ENCODE results near the gene KCNH3. TPM values are rescaled to one million over a fixed set of nuclear protein-coding genes. Genes with fewer than 3 reads are reported as not detected.

Gene KCNH3
- total and polyA plus RNA-seq, 2 experiments from 2014 or later = 0.21 to 0.52 TPM

DNA sequence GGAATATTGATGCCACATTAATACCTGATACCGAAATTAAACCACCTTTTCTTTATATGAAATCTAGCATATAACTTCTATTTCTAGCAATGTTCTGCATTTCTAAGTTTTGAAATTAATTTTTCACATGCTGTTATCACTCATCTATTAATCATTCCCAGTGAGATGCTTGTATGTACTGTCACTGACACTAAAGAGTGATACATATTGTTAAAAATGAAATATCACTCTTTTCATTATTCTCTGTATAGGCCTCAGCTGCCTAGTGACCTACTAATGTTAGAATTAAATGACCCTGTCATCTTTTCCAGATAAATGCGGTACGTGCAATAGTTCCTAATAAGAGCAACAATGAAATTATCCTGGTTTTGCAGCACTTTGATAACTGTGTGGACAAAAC lies 49.7 kb upstream of the KCNH3 start:
- no peaks in the 10 kb centered on the region for H3K9me2 ChIP-seq (ENCODE audit: insufficient read depth)
- Mint-ChIP-seq H3K36me3 (ENCODE audit: low read depth) (peaks cover 9% of the 10 kb centered on the region; the same call in 1 of the 3 replicates), H3K9me3 (no peaks in the 10 kb centered on the region), H3K4me1 (peaks cover 30% of the 10 kb centered on the region), H3K27ac (no peak overlapping the region), H3K4me3 (no peak overlapping the region), H3K27me3 (ENCODE audit: insufficient read depth, low read depth, poor library complexity) (peaks cover 8% of the 10 kb centered on the region)
- no peaks in the 10 kb centered on the region for H3F3A ChIP-seq (replicated peaks; ENCODE audit: low read depth)
- H3K4me1 ChIP-seq (ENCODE audit: insufficient read depth) = peaks cover 21% of the 10 kb centered on the region
- no peaks in the 10 kb centered on the region for H3K79me2 ChIP-seq (replicated peaks; ENCODE audit: insufficient read depth)
- ATAC-seq = no peak
- H3K27me3 ChIP-seq (ENCODE audit: insufficient read depth) = no peaks in the 10 kb centered on the region
- DNase-seq (ENCODE audit: low spot score) = no peak
- H2AFZ ChIP-seq = no peak overlapping the region
- no peak overlapping the region; the same call in 1 of the 2 replicates for H3K4me2 ChIP-seq
- no peak overlapping the region for H3K4me3 ChIP-seq
- TF ChIP-seq, protein P1, sequence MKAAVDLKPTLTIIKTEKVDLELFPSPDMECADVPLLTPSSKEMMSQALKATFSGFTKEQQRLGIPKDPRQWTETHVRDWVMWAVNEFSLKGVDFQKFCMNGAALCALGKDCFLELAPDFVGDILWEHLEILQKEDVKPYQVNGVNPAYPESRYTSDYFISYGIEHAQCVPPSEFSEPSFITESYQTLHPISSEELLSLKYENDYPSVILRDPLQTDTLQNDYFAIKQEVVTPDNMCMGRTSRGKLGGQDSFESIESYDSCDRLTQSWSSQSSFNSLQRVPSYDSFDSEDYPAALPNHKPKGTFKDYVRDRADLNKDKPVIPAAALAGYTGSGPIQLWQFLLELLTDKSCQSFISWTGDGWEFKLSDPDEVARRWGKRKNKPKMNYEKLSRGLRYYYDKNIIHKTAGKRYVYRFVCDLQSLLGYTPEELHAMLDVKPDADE (IDR thresholded peaks at IDR 0.05) = no peak
- TF ChIP-seq NANOG (IDR thresholded peaks at IDR 0.05; ENCODE audit: borderline replicate concordance) = no peak
- TF ChIP-seq JUNB (IDR thresholded peaks at IDR 0.05; ENCODE audit: unreplicated experiment) = no peak
- TF ChIP-seq, protein P2, sequence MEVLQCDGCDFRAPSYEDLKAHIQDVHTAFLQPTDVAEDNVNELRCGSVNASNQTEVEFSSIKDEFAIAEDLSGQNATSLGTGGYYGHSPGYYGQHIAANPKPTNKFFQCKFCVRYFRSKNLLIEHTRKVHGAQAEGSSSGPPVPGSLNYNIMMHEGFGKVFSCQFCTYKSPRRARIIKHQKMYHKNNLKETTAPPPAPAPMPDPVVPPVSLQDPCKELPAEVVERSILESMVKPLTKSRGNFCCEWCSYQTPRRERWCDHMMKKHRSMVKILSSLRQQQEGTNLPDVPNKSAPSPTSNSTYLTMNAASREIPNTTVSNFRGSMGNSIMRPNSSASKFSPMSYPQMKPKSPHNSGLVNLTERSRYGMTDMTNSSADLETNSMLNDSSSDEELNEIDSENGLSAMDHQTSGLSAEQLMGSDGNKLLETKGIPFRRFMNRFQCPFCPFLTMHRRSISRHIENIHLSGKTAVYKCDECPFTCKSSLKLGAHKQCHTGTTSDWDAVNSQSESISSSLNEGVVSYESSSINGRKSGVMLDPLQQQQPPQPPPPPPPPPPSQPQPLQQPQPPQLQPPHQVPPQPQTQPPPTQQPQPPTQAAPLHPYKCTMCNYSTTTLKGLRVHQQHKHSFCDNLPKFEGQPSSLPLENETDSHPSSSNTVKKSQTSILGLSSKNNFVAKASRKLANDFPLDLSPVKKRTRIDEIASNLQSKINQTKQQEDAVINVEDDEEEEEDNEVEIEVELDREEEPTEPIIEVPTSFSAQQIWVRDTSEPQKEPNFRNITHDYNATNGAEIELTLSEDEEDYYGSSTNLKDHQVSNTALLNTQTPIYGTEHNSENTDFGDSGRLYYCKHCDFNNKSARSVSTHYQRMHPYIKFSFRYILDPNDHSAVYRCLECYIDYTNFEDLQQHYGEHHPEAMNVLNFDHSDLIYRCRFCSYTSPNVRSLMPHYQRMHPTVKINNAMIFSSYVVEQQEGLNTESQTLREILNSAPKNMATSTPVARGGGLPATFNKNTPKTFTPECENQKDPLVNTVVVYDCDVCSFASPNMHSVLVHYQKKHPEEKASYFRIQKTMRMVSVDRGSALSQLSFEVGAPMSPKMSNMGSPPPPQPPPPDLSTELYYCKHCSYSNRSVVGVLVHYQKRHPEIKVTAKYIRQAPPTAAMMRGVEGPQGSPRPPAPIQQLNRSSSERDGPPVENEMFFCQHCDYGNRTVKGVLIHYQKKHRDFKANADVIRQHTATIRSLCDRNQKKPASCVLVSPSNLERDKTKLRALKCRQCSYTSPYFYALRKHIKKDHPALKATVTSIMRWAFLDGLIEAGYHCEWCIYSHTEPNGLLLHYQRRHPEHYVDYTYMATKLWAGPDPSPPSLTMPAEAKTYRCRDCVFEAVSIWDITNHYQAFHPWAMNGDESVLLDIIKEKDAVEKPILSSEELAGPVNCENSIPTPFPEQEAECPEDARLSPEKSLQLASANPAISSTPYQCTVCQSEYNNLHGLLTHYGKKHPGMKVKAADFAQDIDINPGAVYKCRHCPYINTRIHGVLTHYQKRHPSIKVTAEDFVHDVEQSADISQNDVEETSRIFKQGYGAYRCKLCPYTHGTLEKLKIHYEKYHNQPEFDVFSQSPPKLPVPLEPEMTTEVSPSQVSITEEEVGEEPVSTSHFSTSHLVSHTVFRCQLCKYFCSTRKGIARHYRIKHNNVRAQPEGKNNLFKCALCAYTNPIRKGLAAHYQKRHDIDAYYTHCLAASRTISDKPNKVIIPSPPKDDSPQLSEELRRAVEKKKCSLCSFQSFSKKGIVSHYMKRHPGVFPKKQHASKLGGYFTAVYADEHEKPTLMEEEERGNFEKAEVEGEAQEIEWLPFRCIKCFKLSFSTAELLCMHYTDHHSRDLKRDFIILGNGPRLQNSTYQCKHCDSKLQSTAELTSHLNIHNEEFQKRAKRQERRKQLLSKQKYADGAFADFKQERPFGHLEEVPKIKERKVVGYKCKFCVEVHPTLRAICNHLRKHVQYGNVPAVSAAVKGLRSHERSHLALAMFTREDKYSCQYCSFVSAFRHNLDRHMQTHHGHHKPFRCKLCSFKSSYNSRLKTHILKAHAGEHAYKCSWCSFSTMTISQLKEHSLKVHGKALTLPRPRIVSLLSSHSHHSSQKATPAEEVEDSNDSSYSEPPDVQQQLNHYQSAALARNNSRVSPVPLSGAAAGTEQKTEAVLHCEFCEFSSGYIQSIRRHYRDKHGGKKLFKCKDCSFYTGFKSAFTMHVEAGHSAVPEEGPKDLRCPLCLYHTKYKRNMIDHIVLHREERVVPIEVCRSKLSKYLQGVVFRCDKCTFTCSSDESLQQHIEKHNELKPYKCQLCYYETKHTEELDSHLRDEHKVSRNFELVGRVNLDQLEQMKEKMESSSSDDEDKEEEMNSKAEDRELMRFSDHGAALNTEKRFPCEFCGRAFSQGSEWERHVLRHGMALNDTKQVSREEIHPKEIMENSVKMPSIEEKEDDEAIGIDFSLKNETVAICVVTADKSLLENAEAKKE (CRISPR knock-in tag; IDR thresholded peaks at IDR 0.05) = no peak
- TF ChIP-seq CREB1 (CRISPR knock-in tag; IDR thresholded peaks at IDR 0.05; ENCODE audit: low read depth) = no peak
- no peak for TF ChIP-seq ZNF331 (CRISPR knock-in tag; IDR thresholded peaks at IDR 0.05; ENCODE audit: low read depth)
- no peak for TF ChIP-seq ZNF114 (CRISPR knock-in tag; IDR thresholded peaks at IDR 0.05)
- TF ChIP-seq, protein P3, sequence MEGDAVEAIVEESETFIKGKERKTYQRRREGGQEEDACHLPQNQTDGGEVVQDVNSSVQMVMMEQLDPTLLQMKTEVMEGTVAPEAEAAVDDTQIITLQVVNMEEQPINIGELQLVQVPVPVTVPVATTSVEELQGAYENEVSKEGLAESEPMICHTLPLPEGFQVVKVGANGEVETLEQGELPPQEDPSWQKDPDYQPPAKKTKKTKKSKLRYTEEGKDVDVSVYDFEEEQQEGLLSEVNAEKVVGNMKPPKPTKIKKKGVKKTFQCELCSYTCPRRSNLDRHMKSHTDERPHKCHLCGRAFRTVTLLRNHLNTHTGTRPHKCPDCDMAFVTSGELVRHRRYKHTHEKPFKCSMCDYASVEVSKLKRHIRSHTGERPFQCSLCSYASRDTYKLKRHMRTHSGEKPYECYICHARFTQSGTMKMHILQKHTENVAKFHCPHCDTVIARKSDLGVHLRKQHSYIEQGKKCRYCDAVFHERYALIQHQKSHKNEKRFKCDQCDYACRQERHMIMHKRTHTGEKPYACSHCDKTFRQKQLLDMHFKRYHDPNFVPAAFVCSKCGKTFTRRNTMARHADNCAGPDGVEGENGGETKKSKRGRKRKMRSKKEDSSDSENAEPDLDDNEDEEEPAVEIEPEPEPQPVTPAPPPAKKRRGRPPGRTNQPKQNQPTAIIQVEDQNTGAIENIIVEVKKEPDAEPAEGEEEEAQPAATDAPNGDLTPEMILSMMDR (conservative IDR thresholded peaks at IDR 0.05; ENCODE audit: low read depth in 2 of 2) = no peak
- TF ChIP-seq, protein P4, sequence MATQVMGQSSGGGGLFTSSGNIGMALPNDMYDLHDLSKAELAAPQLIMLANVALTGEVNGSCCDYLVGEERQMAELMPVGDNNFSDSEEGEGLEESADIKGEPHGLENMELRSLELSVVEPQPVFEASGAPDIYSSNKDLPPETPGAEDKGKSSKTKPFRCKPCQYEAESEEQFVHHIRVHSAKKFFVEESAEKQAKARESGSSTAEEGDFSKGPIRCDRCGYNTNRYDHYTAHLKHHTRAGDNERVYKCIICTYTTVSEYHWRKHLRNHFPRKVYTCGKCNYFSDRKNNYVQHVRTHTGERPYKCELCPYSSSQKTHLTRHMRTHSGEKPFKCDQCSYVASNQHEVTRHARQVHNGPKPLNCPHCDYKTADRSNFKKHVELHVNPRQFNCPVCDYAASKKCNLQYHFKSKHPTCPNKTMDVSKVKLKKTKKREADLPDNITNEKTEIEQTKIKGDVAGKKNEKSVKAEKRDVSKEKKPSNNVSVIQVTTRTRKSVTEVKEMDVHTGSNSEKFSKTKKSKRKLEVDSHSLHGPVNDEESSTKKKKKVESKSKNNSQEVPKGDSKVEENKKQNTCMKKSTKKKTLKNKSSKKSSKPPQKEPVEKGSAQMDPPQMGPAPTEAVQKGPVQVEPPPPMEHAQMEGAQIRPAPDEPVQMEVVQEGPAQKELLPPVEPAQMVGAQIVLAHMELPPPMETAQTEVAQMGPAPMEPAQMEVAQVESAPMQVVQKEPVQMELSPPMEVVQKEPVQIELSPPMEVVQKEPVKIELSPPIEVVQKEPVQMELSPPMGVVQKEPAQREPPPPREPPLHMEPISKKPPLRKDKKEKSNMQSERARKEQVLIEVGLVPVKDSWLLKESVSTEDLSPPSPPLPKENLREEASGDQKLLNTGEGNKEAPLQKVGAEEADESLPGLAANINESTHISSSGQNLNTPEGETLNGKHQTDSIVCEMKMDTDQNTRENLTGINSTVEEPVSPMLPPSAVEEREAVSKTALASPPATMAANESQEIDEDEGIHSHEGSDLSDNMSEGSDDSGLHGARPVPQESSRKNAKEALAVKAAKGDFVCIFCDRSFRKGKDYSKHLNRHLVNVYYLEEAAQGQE (IDR thresholded peaks at IDR 0.05; ENCODE audit: unreplicated experiment) = no peak
- TF ChIP-seq STAT1 (IDR thresholded peaks at IDR 0.05; ENCODE audit: unreplicated experiment) = no peak
- TF ChIP-seq POLR2AphosphoS5 (IDR thresholded peaks at IDR 0.05; ENCODE audit: low read depth) = no peak
- no peak for TF ChIP-seq EZH2phosphoT487 (IDR thresholded peaks at IDR 0.05; ENCODE audit: unreplicated experiment)
- TF ChIP-seq EZH2 (IDR thresholded peaks at IDR 0.05; ENCODE audit: low read depth, unreplicated experiment) = no peak
- peak overlapping the region; percentile 4; the same call in 1 of the 2 replicates for H3K27ac ChIP-seq (ENCODE audit: low read depth)
- H4K20me1 ChIP-seq (replicated peaks; ENCODE audit: insufficient read depth) = no peaks in the 10 kb centered on the region
- no peaks in the 10 kb centered on the region for H3K36me3 ChIP-seq (ENCODE audit: insufficient read depth)

Measured in GM23338 (cell line).